ENCODE results near the gene TAS2R30. TPM values are rescaled to one million over a fixed set of nuclear protein-coding genes. Genes with fewer than 3 reads are reported as not detected.
A peak's percentile ranks its signal among the peaks of the same experiment; 100 is the strongest.

Gene TAS2R30
- total RNA-seq, 1 donor from 2014 or later: 1.7 TPM

DNA sequence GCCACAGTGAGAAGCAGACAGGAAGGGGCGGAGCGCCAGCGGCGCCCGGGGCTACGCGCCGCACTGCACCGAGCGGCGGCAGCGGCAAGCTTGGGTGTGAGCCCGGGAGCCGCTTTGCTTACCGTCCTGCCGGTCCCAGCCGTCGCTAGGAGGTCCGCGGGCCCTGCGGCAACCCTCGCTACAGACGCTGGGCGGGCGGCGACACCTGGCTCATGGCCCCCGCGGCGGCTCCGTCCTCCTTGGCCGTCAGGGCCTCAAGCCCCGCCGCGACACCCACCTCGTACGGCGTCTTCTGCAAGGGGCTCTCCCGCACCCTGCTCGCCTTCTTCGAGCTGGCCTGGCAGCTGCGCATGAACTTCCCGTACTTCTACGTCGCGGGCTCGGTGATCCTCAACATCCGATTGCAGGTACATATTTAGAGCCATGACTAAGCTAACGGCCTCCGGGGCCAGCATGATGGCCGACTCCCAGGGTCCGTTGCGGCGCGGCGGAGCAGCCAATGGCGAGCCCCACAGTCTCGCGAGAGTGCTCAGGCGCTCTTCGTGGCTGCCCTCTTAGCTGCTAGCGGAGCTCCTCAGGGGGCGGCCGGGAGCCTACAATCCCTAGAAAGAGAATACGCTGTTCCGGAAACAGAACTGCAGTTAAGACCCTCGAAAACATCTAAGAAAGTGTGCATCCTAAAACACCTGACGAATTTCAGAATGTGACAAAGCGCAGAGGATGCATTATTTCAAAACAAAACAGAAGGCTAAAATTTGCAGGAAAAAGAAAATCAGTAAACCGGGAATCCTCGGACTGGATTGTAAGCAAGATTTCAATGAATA lies 36.9 kb upstream of the TAS2R30 start, which contains the start of gene SMIM10L1:
Gene SMIM10L1, plus strand, starts transcription at position 50 of the 824 bp plus-strand sequence. Its CDS starts 163 bp downstream, at position 213.
- H3K79me2 ChIP-seq (ENCODE audit: insufficient read depth, low read length): peaks cover 72% of the 10 kb centered on the region
- H3K4me3 ChIP-seq (ENCODE audit: insufficient read depth, low read depth, low read length): peak within 1 kb of the TSS; percentile 90
- no peaks in the 10 kb centered on the region for H3K36me3 Mint-ChIP-seq (ENCODE audit: low read depth, unreplicated experiment)
- peak within 1 kb of the TSS; percentile 96 for H3K27ac ChIP-seq (ENCODE audit: low read depth, low read length)
- H3K27me3 Mint-ChIP-seq (ENCODE audit: low read depth, unreplicated experiment): no peaks in the 10 kb centered on the region
- FAIRE-seq (no peak), DNase-seq (ENCODE audit: low read depth) (peak; percentile 86)
- H3K4me1 ChIP-seq (ENCODE audit: insufficient read depth, low read length): peaks cover 6% of the 10 kb centered on the region
- H4K20me1 ChIP-seq (ENCODE audit: insufficient read depth, low read length): peaks cover 46% of the 10 kb centered on the region
- H3K27me3 ChIP-seq (ENCODE audit: insufficient read depth, low read length): no peaks in the 10 kb centered on the region
- peak within 1 kb of the TSS; percentile 86 for H3K4me2 ChIP-seq (ENCODE audit: low read length)
- H3K4me1 Mint-ChIP-seq (ENCODE audit: low read depth, unreplicated experiment): peaks cover 16% of the 10 kb centered on the region
- H3K4me3 Mint-ChIP-seq (ENCODE audit: unreplicated experiment): peak within 1 kb of the TSS; percentile 99
- H3K9me3 ChIP-seq (ENCODE audit: insufficient read depth, low read depth, low read length): no peaks in the 10 kb centered on the region
- H2AFZ ChIP-seq (ENCODE audit: low read depth, low read length): peak within 1 kb of the TSS; percentile 95
- peak within 1 kb of the TSS; percentile 99 for H3K27ac Mint-ChIP-seq (ENCODE audit: unreplicated experiment)
- H3K36me3 ChIP-seq (ENCODE audit: insufficient read depth, low read length): no peaks in the 10 kb centered on the region
- peak within 1 kb of the TSS; percentile 91 for H3K9ac ChIP-seq (ENCODE audit: low read length)
- H3K9me3 Mint-ChIP-seq (ENCODE audit: unreplicated experiment): no peaks in the 10 kb centered on the region
- TF ChIP-seq, protein P1, sequence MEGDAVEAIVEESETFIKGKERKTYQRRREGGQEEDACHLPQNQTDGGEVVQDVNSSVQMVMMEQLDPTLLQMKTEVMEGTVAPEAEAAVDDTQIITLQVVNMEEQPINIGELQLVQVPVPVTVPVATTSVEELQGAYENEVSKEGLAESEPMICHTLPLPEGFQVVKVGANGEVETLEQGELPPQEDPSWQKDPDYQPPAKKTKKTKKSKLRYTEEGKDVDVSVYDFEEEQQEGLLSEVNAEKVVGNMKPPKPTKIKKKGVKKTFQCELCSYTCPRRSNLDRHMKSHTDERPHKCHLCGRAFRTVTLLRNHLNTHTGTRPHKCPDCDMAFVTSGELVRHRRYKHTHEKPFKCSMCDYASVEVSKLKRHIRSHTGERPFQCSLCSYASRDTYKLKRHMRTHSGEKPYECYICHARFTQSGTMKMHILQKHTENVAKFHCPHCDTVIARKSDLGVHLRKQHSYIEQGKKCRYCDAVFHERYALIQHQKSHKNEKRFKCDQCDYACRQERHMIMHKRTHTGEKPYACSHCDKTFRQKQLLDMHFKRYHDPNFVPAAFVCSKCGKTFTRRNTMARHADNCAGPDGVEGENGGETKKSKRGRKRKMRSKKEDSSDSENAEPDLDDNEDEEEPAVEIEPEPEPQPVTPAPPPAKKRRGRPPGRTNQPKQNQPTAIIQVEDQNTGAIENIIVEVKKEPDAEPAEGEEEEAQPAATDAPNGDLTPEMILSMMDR (IDR thresholded peaks at IDR 0.05; ENCODE audit: insufficient read depth, low read depth, low read length): no peak
- TF ChIP-seq EZH2 (IDR thresholded peaks at IDR 0.05; ENCODE audit: insufficient read depth, low read length): no peak

DNA sequence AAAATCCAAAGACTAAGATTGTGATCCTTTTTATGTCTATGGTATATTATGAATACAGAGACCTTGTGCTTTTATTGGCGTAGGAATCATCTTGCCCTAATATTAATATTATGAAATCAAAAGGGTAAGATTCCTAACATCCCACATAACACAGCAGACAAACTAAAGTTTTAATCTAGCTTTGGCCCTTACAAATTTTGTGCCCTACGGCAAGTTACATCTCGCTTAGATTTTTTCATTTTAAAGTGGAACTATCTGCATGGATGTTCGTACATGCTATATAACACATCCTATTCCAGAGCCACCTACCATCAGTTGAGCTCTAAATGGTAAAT lies 36.3 kb upstream of the TAS2R30 start:
- Histone ChIP-seq H3K27ac (ENCODE audit: low read depth, low read length) (peak overlapping the region; percentile 96), H2AFZ (ENCODE audit: low read depth, low read length) (peak overlapping the region; percentile 95), H3K4me3 (ENCODE audit: insufficient read depth, low read depth, low read length) (peak overlapping the region; percentile 90), H3K79me2 (ENCODE audit: insufficient read depth, low read length) (peaks cover 78% of the 10 kb centered on the region), H3K4me1 (ENCODE audit: insufficient read depth, low read length) (peaks cover 6% of the 10 kb centered on the region), H3K4me2 (ENCODE audit: low read length) (peak overlapping the region; percentile 86), H3K27me3 (ENCODE audit: insufficient read depth, low read length) (no peaks in the 10 kb centered on the region), H3K9ac (ENCODE audit: low read length) (peak overlapping the region; percentile 91), H4K20me1 (ENCODE audit: insufficient read depth, low read length) (peaks cover 52% of the 10 kb centered on the region), H3K36me3 (ENCODE audit: insufficient read depth, low read length) (no peaks in the 10 kb centered on the region), H3K9me3 (ENCODE audit: insufficient read depth, low read depth, low read length) (no peaks in the 10 kb centered on the region)
- H3K4me3 Mint-ChIP-seq (ENCODE audit: unreplicated experiment): peak overlapping the region; percentile 99
- DNase-seq (ENCODE audit: low read depth) (no peak), FAIRE-seq (no peak)
- H3K9me3 Mint-ChIP-seq (ENCODE audit: unreplicated experiment): no peaks in the 10 kb centered on the region
- peak overlapping the region; percentile 87 for H3K27ac Mint-ChIP-seq (ENCODE audit: unreplicated experiment)
- peaks cover 16% of the 10 kb centered on the region for H3K4me1 Mint-ChIP-seq (ENCODE audit: low read depth, unreplicated experiment)
- peaks cover 2% of the 10 kb centered on the region for H3K36me3 Mint-ChIP-seq (ENCODE audit: low read depth, unreplicated experiment)
- no peaks in the 10 kb centered on the region for H3K27me3 Mint-ChIP-seq (ENCODE audit: low read depth, unreplicated experiment)
- TF ChIP-seq, protein P1 (IDR thresholded peaks at IDR 0.05; ENCODE audit: insufficient read depth, low read depth, low read length): no peak
- no peak for TF ChIP-seq EZH2 (IDR thresholded peaks at IDR 0.05; ENCODE audit: insufficient read depth, low read length)

DNA sequence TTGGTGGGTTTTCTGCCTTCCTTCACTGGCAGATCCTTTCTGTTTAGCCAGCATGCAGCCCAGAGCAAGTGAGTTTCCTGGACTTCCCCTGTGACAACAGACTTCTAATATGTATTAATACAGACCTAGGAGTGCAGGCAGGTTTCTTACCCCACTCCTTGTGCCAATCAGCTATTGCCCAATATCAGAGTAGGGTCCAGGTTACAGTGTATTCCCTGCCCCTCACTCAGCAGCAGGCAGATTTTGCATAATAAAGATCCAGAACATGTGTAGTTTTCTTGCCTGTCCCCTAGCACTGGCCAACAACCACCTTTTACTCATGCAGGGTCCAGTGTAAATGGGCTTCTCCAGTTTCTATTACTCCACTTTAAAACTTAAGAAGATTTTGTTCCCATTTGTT lies 31.9 kb upstream of the TAS2R30 start:
- no peak overlapping the region for H3K27ac Mint-ChIP-seq (ENCODE audit: unreplicated experiment)
- H2AFZ ChIP-seq (ENCODE audit: low read depth, low read length): no peak overlapping the region
- H3K27me3 ChIP-seq (ENCODE audit: insufficient read depth, low read length): no peaks in the 10 kb centered on the region
- H3K27me3 Mint-ChIP-seq (ENCODE audit: low read depth, unreplicated experiment): no peaks in the 10 kb centered on the region
- H3K4me3 Mint-ChIP-seq (ENCODE audit: unreplicated experiment): no peak overlapping the region
- FAIRE-seq (no peak), DNase-seq (ENCODE audit: low read depth) (no peak)
- H3K9ac ChIP-seq (ENCODE audit: low read length): no peak overlapping the region
- peaks cover 60% of the 10 kb centered on the region for H4K20me1 ChIP-seq (ENCODE audit: insufficient read depth, low read length)
- peaks cover 11% of the 10 kb centered on the region for H3K4me1 Mint-ChIP-seq (ENCODE audit: low read depth, unreplicated experiment)
- no peak overlapping the region for H3K4me2 ChIP-seq (ENCODE audit: low read length)
- no peak overlapping the region for H3K4me3 ChIP-seq (ENCODE audit: insufficient read depth, low read depth, low read length)
- no peak overlapping the region for H3K27ac ChIP-seq (ENCODE audit: low read depth, low read length)
- no peaks in the 10 kb centered on the region for H3K36me3 ChIP-seq (ENCODE audit: insufficient read depth, low read length)
- H3K4me1 ChIP-seq (ENCODE audit: insufficient read depth, low read length): peaks cover 6% of the 10 kb centered on the region
- peaks cover 93% of the 10 kb centered on the region for H3K79me2 ChIP-seq (ENCODE audit: insufficient read depth, low read length)
- no peak for TF ChIP-seq EZH2 (IDR thresholded peaks at IDR 0.05; ENCODE audit: insufficient read depth, low read length)
- TF ChIP-seq, protein P1 (IDR thresholded peaks at IDR 0.05; ENCODE audit: insufficient read depth, low read depth, low read length): no peak
- H3K9me3 ChIP-seq (ENCODE audit: insufficient read depth, low read depth, low read length): no peaks in the 10 kb centered on the region
- H3K36me3 Mint-ChIP-seq (ENCODE audit: low read depth, unreplicated experiment): peaks cover 2% of the 10 kb centered on the region
- H3K9me3 Mint-ChIP-seq (ENCODE audit: unreplicated experiment): no peaks in the 10 kb centered on the region

All from astrocyte (in vitro differentiated cells and primary cell).